ENCODE data around the gene LKAAEAR1.

LKAAEAR1 gene

GRCh38 chr20:64042054-64042781 lies 42.0 kb downstream of the LKAAEAR1 start:
- Histone ChIP-seq H3K27ac (ENCODE audit: insufficient read depth, low read length, poor library complexity, severe bottlenecking) (peak overlapping the region; percentile 55), H3K27me3 (replicated peaks; ENCODE audit: control insufficient read depth, insufficient read depth, low read length, poor library complexity, severe bottlenecking) (peaks cover 4% of the 10 kb centered on the region), H3K36me3 (ENCODE audit: control insufficient read depth, insufficient read depth, low read length) (no peaks in the 10 kb centered on the region), H3K4me1 (ENCODE audit: control insufficient read depth, insufficient read depth, low read length, poor library complexity, severe bottlenecking) (peaks cover 47% of the 10 kb centered on the region), H3K9me3 (ENCODE audit: control insufficient read depth, low read length) (no peaks in the 10 kb centered on the region), H3K4me3 (ENCODE audit: insufficient read depth, low read depth, low read length, poor library complexity, severe bottlenecking) (peak overlapping the region; percentile 69)
- no peak for DNase-seq

- H3K9me3 ChIP-seq (ENCODE audit: control insufficient read depth, low read length) = no peaks in the 10 kb centered on the region
Observed at GRCh38 chr20:64041781-64042053, 42.5 kb downstream of the LKAAEAR1 start.

GRCh38 chr20:64041040-64041780 lies 43.0 kb downstream of the LKAAEAR1 start:
- no peak overlapping the region for H3K27ac ChIP-seq (ENCODE audit: insufficient read depth, low read length, poor library complexity, severe bottlenecking)
- peak overlapping the region; percentile 69 for H3K4me3 ChIP-seq (ENCODE audit: insufficient read depth, low read depth, low read length, poor library complexity, severe bottlenecking)
- no peak for DNase-seq
- H3K4me1 ChIP-seq (ENCODE audit: control insufficient read depth, insufficient read depth, low read length, poor library complexity, severe bottlenecking) = peaks cover 57% of the 10 kb centered on the region
- no peaks in the 10 kb centered on the region for H3K27me3 ChIP-seq (replicated peaks; ENCODE audit: control insufficient read depth, insufficient read depth, low read length, poor library complexity, severe bottlenecking)
- no peaks in the 10 kb centered on the region for H3K36me3 ChIP-seq (ENCODE audit: control insufficient read depth, insufficient read depth, low read length)
- no peaks in the 10 kb centered on the region for H3K9me3 ChIP-seq (ENCODE audit: control insufficient read depth, low read length)

More at GRCh38 chr20:64041781-64042053, 42.5 kb downstream of the LKAAEAR1 start:
- no peaks in the 10 kb centered on the region for H3K36me3 ChIP-seq (ENCODE audit: control insufficient read depth, insufficient read depth, low read length)
- H3K27ac ChIP-seq (ENCODE audit: insufficient read depth, low read length, poor library complexity, severe bottlenecking) = peak overlapping the region; percentile 55
- no peak for DNase-seq
- no peaks in the 10 kb centered on the region for H3K27me3 ChIP-seq (replicated peaks; ENCODE audit: control insufficient read depth, insufficient read depth, low read length, poor library complexity, severe bottlenecking)
- peak overlapping the region; percentile 69 for H3K4me3 ChIP-seq (ENCODE audit: insufficient read depth, low read depth, low read length, poor library complexity, severe bottlenecking)
- H3K4me1 ChIP-seq (ENCODE audit: control insufficient read depth, insufficient read depth, low read length, poor library complexity, severe bottlenecking) = peaks cover 52% of the 10 kb centered on the region

GRCh38 chr20:64040231-64041039 lies 43.8 kb downstream of the LKAAEAR1 start:
- DNase-seq = no peak
- H3K27me3 ChIP-seq (replicated peaks; ENCODE audit: control insufficient read depth, insufficient read depth, low read length, poor library complexity, severe bottlenecking) = no peaks in the 10 kb centered on the region
- H3K36me3 ChIP-seq (ENCODE audit: control insufficient read depth, insufficient read depth, low read length) = no peaks in the 10 kb centered on the region
- H3K4me3 ChIP-seq (ENCODE audit: insufficient read depth, low read depth, low read length, poor library complexity, severe bottlenecking) = no peak overlapping the region
- no peak overlapping the region for H3K27ac ChIP-seq (ENCODE audit: insufficient read depth, low read length, poor library complexity, severe bottlenecking)
- no peaks in the 10 kb centered on the region for H3K9me3 ChIP-seq (ENCODE audit: control insufficient read depth, low read length)
- peaks cover 63% of the 10 kb centered on the region for H3K4me1 ChIP-seq (ENCODE audit: control insufficient read depth, insufficient read depth, low read length, poor library complexity, severe bottlenecking)

- Histone ChIP-seq H3K9me3 (ENCODE audit: control insufficient read depth, low read length) (no peaks in the 10 kb centered on the region), H3K27me3 (replicated peaks; ENCODE audit: control insufficient read depth, insufficient read depth, low read length, poor library complexity, severe bottlenecking) (no peaks in the 10 kb centered on the region), H3K27ac (ENCODE audit: insufficient read depth, low read length, poor library complexity, severe bottlenecking) (peak overlapping the region; percentile 35), H3K4me1 (ENCODE audit: control insufficient read depth, insufficient read depth, low read length, poor library complexity, severe bottlenecking) (peaks cover 72% of the 10 kb centered on the region), H3K36me3 (ENCODE audit: control insufficient read depth, insufficient read depth, low read length) (no peaks in the 10 kb centered on the region), H3K4me3 (ENCODE audit: insufficient read depth, low read depth, low read length, poor library complexity, severe bottlenecking) (peak overlapping the region; percentile 66)
- no peak for DNase-seq
Observed at GRCh38 chr20:64039293-64040160, 44.7 kb downstream of the LKAAEAR1 start.

GRCh38 chr20:64038565-64039292 lies 45.5 kb downstream of the LKAAEAR1 start:
- Histone ChIP-seq H3K9me3 (ENCODE audit: control insufficient read depth, low read length) (no peaks in the 10 kb centered on the region), H3K4me3 (ENCODE audit: insufficient read depth, low read depth, low read length, poor library complexity, severe bottlenecking) (peak overlapping the region; percentile 66), H3K27ac (ENCODE audit: insufficient read depth, low read length, poor library complexity, severe bottlenecking) (peak overlapping the region; percentile 35), H3K36me3 (ENCODE audit: control insufficient read depth, insufficient read depth, low read length) (peaks cover 4% of the 10 kb centered on the region), H3K27me3 (replicated peaks; ENCODE audit: control insufficient read depth, insufficient read depth, low read length, poor library complexity, severe bottlenecking) (no peaks in the 10 kb centered on the region), H3K4me1 (ENCODE audit: control insufficient read depth, insufficient read depth, low read length, poor library complexity, severe bottlenecking) (peaks cover 79% of the 10 kb centered on the region)
- peak; percentile 52 to 62 (median 53) for DNase-seq

- peaks cover 79% of the 10 kb centered on the region for H3K4me1 ChIP-seq (ENCODE audit: control insufficient read depth, insufficient read depth, low read length, poor library complexity, severe bottlenecking)
- H3K36me3 ChIP-seq (ENCODE audit: control insufficient read depth, insufficient read depth, low read length) = peaks cover 5% of the 10 kb centered on the region
- H3K4me3 ChIP-seq (ENCODE audit: insufficient read depth, low read depth, low read length, poor library complexity, severe bottlenecking) = peak overlapping the region; percentile 66
- peak overlapping the region; percentile 35 for H3K27ac ChIP-seq (ENCODE audit: insufficient read depth, low read length, poor library complexity, severe bottlenecking)
- H3K9me3 ChIP-seq (ENCODE audit: control insufficient read depth, low read length) = no peaks in the 10 kb centered on the region
- DNase-seq = no peak
- no peaks in the 10 kb centered on the region for H3K27me3 ChIP-seq (replicated peaks; ENCODE audit: control insufficient read depth, insufficient read depth, low read length, poor library complexity, severe bottlenecking)
Observed at GRCh38 chr20:64038224-64038564, 46.0 kb downstream of the LKAAEAR1 start.

- H3K27me3 ChIP-seq (replicated peaks; ENCODE audit: control insufficient read depth, insufficient read depth, low read length, poor library complexity, severe bottlenecking) = no peaks in the 10 kb centered on the region
- no peaks in the 10 kb centered on the region for H3K9me3 ChIP-seq (ENCODE audit: control insufficient read depth, low read length)
- no peak for DNase-seq
- peak overlapping the region; percentile 66 for H3K4me3 ChIP-seq (ENCODE audit: insufficient read depth, low read depth, low read length, poor library complexity, severe bottlenecking)
- peaks cover 6% of the 10 kb centered on the region for H3K36me3 ChIP-seq (ENCODE audit: control insufficient read depth, insufficient read depth, low read length)
- H3K4me1 ChIP-seq (ENCODE audit: control insufficient read depth, insufficient read depth, low read length, poor library complexity, severe bottlenecking) = peaks cover 79% of the 10 kb centered on the region
- peak overlapping the region; percentile 32 for H3K27ac ChIP-seq (ENCODE audit: insufficient read depth, low read length, poor library complexity, severe bottlenecking)
Observed at GRCh38 chr20:64037498-64038213, 46.5 kb downstream of the LKAAEAR1 start.

GRCh38 chr20:64037199-64037497 lies 47.0 kb downstream of the LKAAEAR1 start:
- H3K27me3 ChIP-seq (replicated peaks; ENCODE audit: control insufficient read depth, insufficient read depth, low read length, poor library complexity, severe bottlenecking) = no peaks in the 10 kb centered on the region
- no peaks in the 10 kb centered on the region for H3K9me3 ChIP-seq (ENCODE audit: control insufficient read depth, low read length)
- DNase-seq = no peak
- H3K27ac ChIP-seq (ENCODE audit: insufficient read depth, low read length, poor library complexity, severe bottlenecking) = peak overlapping the region; percentile 32
- H3K36me3 ChIP-seq (ENCODE audit: control insufficient read depth, insufficient read depth, low read length) = peaks cover 11% of the 10 kb centered on the region
- H3K4me1 ChIP-seq (ENCODE audit: control insufficient read depth, insufficient read depth, low read length, poor library complexity, severe bottlenecking) = peaks cover 77% of the 10 kb centered on the region
- no peak overlapping the region for H3K4me3 ChIP-seq (ENCODE audit: insufficient read depth, low read depth, low read length, poor library complexity, severe bottlenecking)

Data from effector memory CD4-positive, alpha-beta T cell (primary cell).